HepG2 (cell line): ENCODE results near the gene SAMD14. TPM values are rescaled to one million over a fixed set of nuclear protein-coding genes. Genes with fewer than 3 reads are reported as not detected.

Source experiments
- ADNP ChIP-seq: sonication (generic); formaldehyde crosslinking; IDR thresholded peaks from 2 replicates; pipeline ENCODE4 v1.4.0; 2020; ENCODE audit warnings: missing genetic modification reagents
- ARID2 ChIP-seq: sonication (generic); formaldehyde crosslinking; IDR thresholded peaks from 2 replicates; pipeline ENCODE4 v1.8.1; 2022; ENCODE audit warnings: mild to moderate bottlenecking, missing genetic modification reagents, borderline replicate concordance
- DMAP1 ChIP-seq: IDR thresholded peaks from 2 replicates; pipeline ENCODE4 v1.6.1; 2016
- ELF4 ChIP-seq: sonication (generic); formaldehyde crosslinking; IDR thresholded peaks from 2 replicates; pipeline ENCODE4 v1.5.0; 2020; ENCODE audit warnings: missing genetic modification reagents, mild to moderate bottlenecking, moderate library complexity, borderline replicate concordance
- KDM3A ChIP-seq: IDR thresholded peaks from 2 replicates; pipeline ENCODE4 v1.6.1; 2018; ENCODE audit warnings: low read depth, missing compliant biosample characterization
- KDM4B ChIP-seq: sonication (generic); formaldehyde crosslinking; IDR thresholded peaks from 2 replicates; pipeline ENCODE4 v1.4.0; 2020; ENCODE audit warnings: missing genetic modification reagents
- MED13 ChIP-seq: sonication (generic); formaldehyde crosslinking; IDR thresholded peaks from 2 replicates; pipeline ENCODE4 v1.5.0; 2020; ENCODE audit warnings: missing genetic modification reagents
- MIER3 ChIP-seq: IDR thresholded peaks from 2 replicates; pipeline ENCODE4 v1.6.1; 2016; ENCODE audit warnings: missing compliant biosample characterization, borderline replicate concordance
- NONO ChIP-seq, 2 experiments: fragments of 450-650 bp in 1 of 2; sonication (generic) in 1 of 2; formaldehyde crosslinking in 1 of 2; IDR thresholded peaks in 1 of 2; conservative IDR thresholded peaks in 1 of 2; 2 replicates each; pipeline versions ENCODE4 v1.6.1 to v1.8.0; 2017 to 2022; ENCODE audit warnings: mild to moderate bottlenecking in 1 of 2, missing genetic modification reagents in 1 of 2, moderate library complexity in 1 of 2
- NPAS2 ChIP-seq: sonication (generic); formaldehyde crosslinking; IDR thresholded peaks from 2 replicates; pipeline ENCODE4 v1.8.0; 2022; ENCODE audit warnings: mild to moderate bottlenecking, missing genetic modification reagents, borderline replicate concordance
- PCBP1 ChIP-seq: fragments of 200-400 bp; formaldehyde crosslinking; IDR thresholded peaks from 2 replicates; pipeline ENCODE4 v1.6.1; 2017; ENCODE audit warnings: mild to moderate bottlenecking, low read depth, low read length, borderline replicate concordance
- RAD21 ChIP-seq: fragments of 450-650 bp; formaldehyde crosslinking; IDR thresholded peaks from 2 replicates; pipeline ENCODE4 v1.5.0; 2020; ENCODE audit warnings: mild to moderate bottlenecking
- ZNF124 ChIP-seq: sonication (generic); formaldehyde crosslinking; IDR thresholded peaks from 2 replicates; pipeline ENCODE4 v1.4.0; 2020; ENCODE audit warnings: missing genetic modification reagents
- ZNF143 ChIP-seq: sonication (generic); formaldehyde crosslinking; IDR thresholded peaks from 2 replicates; pipeline ENCODE4 v1.4.0; 2020; ENCODE audit warnings: missing genetic modification reagents
- ZNF205 ChIP-seq: IDR thresholded peaks from 2 replicates; pipeline ENCODE4 v1.6.1; 2018; ENCODE audit warnings: missing biosample characterization, missing genetic modification reagents
- ZNF292 ChIP-seq: sonication (generic); formaldehyde crosslinking; IDR thresholded peaks from 2 replicates; pipeline ENCODE4 v1.8.1; 2022; ENCODE audit warnings: mild to moderate bottlenecking, low read depth, missing genetic modification reagents, borderline replicate concordance
- ZNF317 ChIP-seq: sonication (generic); formaldehyde crosslinking; IDR thresholded peaks from 2 replicates; pipeline ENCODE4 v1.5.0; 2020; ENCODE audit warnings: mild to moderate bottlenecking, missing genetic modification reagents
- ZNF7 ChIP-seq: IDR thresholded peaks from 2 replicates; pipeline ENCODE4 v1.6.1; 2016; ENCODE audit warnings: missing biosample characterization, missing genetic modification reagents
- ZNF761 ChIP-seq: sonication (generic); formaldehyde crosslinking; conservative IDR thresholded peaks from 2 replicates; pipeline ENCODE4 v1.4.0; 2020; ENCODE audit warnings: mild to moderate bottlenecking, missing genetic modification reagents
- ZNF775 ChIP-seq: sonication (generic); formaldehyde crosslinking; IDR thresholded peaks from 2 replicates; pipeline ENCODE4 v1.4.0; 2020; ENCODE audit warnings: missing genetic modification reagents, mild to moderate bottlenecking, moderate library complexity, borderline replicate concordance
- polyA plus RNA-seq, 8 experiments: library from polyadenylated mRNA; depleted of rRNA in 3 of 8; stranded (reverse) in 7 of 8; unstranded in 1 of 8; fragments of >200 nt; fragmentation: Illumina TruSeq in 4 of 8; extraction: Trizol in 4 of 8; gene quantifications; 2 replicates each; pipeline versions ENCODE4 v1.2.1 to v1.2.3, GENCODE V29; 2011 to 2016; ENCODE audit warnings: low read depth in 4 of 8, missing spikeins in 1 of 8, mixed read lengths in 1 of 8; ENCODE audit not compliant: insufficient read depth in 1 of 8
- total RNA-seq, 5 experiments: library from RNA; depleted of rRNA; stranded (reverse); fragments of >200 nt; fragmentation: Illumina TruSeq; extraction: Trizol; gene quantifications; 2 replicates each; pipeline ENCODE4 v1.2.3, GENCODE V29; 2016; ENCODE audit warnings: low read depth in 1 of 5
- TF ChIP-seq, protein P1 (sequence below): sonication (generic); formaldehyde crosslinking; IDR thresholded peaks from 2 replicates; pipeline ENCODE4 v1.9.0; 2021; ENCODE audit warnings: missing genetic modification reagents, borderline replicate concordance
- TF ChIP-seq, protein P2 (sequence below): sonication (generic); formaldehyde crosslinking; IDR thresholded peaks from 2 replicates; pipeline ENCODE4 v1.8.0; 2022; ENCODE audit warnings: missing genetic modification reagents, low read depth, mild to moderate bottlenecking, borderline replicate concordance
- TF ChIP-seq, protein P3 (sequence below): sonication (generic); formaldehyde crosslinking; IDR thresholded peaks from 2 replicates; pipeline ENCODE4 v1.5.1; 2020; ENCODE audit warnings: missing genetic modification reagents, mild to moderate bottlenecking, borderline replicate concordance
- TF ChIP-seq, protein P4 (sequence below): sonication (generic); formaldehyde crosslinking; IDR thresholded peaks from 2 replicates; pipeline ENCODE4 v1.4.0; 2020; ENCODE audit warnings: missing genetic modification reagents

The SAMD14 gene
- total and polyA plus RNA-seq, 2 of the 13 experiments (the other 11 are each of a cell fraction or from before 2014, with no cell fraction given) = 0.07 to 0.22 TPM

DNA sequence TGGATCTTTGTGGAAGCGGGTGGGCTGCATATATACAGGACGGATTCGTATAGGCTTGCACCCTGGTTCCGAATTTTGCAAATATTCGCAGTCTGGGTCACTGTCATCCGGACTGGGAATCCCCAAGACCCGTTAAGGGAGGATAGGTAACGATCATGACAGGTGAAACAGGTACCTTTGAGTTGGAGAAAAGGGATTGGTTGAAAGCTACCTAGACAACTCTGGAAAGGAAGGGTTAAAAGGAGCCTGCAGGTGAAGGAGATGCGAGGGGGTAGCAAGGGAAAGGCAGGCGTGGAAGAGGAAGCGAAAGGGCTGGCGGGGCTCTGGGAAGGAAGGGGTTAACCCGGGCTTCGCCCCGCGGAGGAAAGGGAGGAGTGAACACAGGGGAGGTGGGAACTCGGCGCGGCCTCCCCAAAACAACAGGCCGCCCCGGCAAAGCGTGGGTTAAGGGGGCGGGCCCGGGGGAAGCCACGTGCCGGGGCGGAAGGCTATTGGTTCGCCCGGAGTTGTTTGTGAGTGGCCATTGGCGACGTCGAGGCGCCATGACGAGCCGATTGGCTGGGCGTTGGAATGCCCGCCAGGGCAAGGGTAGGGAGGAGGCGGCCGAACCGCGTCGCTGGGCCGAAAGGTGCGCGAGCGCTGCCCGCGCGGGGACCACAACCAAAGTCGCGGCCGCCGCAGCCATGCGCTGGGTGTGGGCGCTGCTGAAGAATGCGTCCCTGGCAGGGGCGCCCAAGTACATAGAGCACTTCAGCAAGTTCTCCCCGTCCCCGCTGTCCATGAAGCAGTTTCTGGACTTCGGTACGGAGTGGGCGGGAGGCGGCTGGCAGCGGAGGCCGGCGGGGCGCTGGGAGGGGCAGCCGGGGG, 35.0 kb downstream of the SAMD14 start, which contains the start of gene PDK2 (continued):
- TF ChIP-seq ZNF775 = peak; percentile 22; the same call in 1 of the 2 replicates
- TF ChIP-seq, protein P1, sequence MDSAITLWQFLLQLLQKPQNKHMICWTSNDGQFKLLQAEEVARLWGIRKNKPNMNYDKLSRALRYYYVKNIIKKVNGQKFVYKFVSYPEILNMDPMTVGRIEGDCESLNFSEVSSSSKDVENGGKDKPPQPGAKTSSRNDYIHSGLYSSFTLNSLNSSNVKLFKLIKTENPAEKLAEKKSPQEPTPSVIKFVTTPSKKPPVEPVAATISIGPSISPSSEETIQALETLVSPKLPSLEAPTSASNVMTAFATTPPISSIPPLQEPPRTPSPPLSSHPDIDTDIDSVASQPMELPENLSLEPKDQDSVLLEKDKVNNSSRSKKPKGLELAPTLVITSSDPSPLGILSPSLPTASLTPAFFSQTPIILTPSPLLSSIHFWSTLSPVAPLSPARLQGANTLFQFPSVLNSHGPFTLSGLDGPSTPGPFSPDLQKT = no peak
- TF ChIP-seq MIER3 (CRISPR knock-in tag) = peak; percentile 55; the same call in 1 of the 2 replicates
- TF ChIP-seq, protein P2, sequence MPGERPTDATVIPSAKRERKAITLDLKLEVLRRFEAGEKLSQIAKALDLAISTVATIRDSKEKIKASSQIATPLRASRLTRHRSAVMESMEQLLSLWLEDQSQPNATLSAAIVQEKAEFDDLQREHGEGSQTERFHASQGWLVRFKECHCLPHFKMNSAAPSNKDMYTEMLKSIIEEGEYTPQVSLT (CRISPR knock-in tag) = no peak
- no peak for TF ChIP-seq ADNP (CRISPR knock-in tag)
- TF ChIP-seq KDM4B (CRISPR knock-in tag) = no peak
- no peak for TF ChIP-seq NONO (IDR thresholded peaks at IDR 0.05)
- TF ChIP-seq NONO (CRISPR knock-in tag; conservative IDR thresholded peaks at IDR 0.05) = peak; percentile 86
- TF ChIP-seq DMAP1 = peak; percentile 80
- TF ChIP-seq, protein P3, sequence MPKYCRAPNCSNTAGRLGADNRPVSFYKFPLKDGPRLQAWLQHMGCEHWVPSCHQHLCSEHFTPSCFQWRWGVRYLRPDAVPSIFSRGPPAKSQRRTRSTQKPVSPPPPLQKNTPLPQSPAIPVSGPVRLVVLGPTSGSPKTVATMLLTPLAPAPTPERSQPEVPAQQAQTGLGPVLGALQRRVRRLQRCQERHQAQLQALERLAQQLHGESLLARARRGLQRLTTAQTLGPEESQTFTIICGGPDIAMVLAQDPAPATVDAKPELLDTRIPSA (CRISPR knock-in tag) = peak; percentile 91; the same call in 1 of the 2 replicates
- peak; percentile 84 for TF ChIP-seq ZNF761
- TF ChIP-seq ARID2 (CRISPR knock-in tag) = peak; percentile 93
- no peak; the same call in 1 of the 2 replicates for TF ChIP-seq ZNF7 (CRISPR knock-in tag)
- no peak for TF ChIP-seq NPAS2 (CRISPR knock-in tag)
- peak; percentile 92 for TF ChIP-seq KDM3A (CRISPR knock-in tag)
- TF ChIP-seq ZNF317 (CRISPR knock-in tag) = no peak; the same call in 1 of the 2 replicates
- TF ChIP-seq MED13 (CRISPR knock-in tag) = peak; percentile 1; the same call in 1 of the 2 replicates
- peak; percentile 67 for TF ChIP-seq ZNF124
- peak; percentile 55; the same call in 1 of the 2 replicates for TF ChIP-seq ELF4 (CRISPR knock-in tag)
- no peak for TF ChIP-seq ZNF292
- TF ChIP-seq, protein P4, sequence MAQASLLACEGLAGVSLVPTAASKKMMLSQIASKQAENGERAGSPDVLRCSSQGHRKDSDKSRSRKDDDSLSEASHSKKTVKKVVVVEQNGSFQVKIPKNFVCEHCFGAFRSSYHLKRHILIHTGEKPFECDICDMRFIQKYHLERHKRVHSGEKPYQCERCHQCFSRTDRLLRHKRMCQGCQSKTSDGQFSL (CRISPR knock-in tag) = peak; percentile 26; the same call in 1 of the 2 replicates
- no peak for TF ChIP-seq ZNF143 (CRISPR knock-in tag)
- 0 out of 2 replicates have a peak, but pooled peaks have one; percentile 55 for TF ChIP-seq ZNF205 (CRISPR knock-in tag)
- no peak; the same call in 1 of the 2 replicates for TF ChIP-seq RAD21 (CRISPR knock-in tag)
- peak; percentile 97 for TF ChIP-seq PCBP1
